ENCODE results near the gene PFKFB4. TPM values are rescaled to one million over a fixed set of nuclear protein-coding genes. Genes with fewer than 3 reads are reported as not detected.

Gene PFKFB4
- total RNA-seq, 5 donors from 2014 or later (not counting 1 experiment from before 2014, with no cell fraction given) = 1.8 to 4.2 (median 2.4) TPM

GRCh38 chr3:48594417-48595049 lies 37.9 kb upstream of the PFKFB4 start:
- Histone ChIP-seq H3K9me3 (no peaks in the 10 kb centered on the region), H3K36me3 (ENCODE audit: control insufficient read depth in 2 of 2, extremely low read depth in 1 of 2, insufficient read depth in 1 of 2, low read length in 1 of 2) (peaks cover 8 to 21% of the 10 kb centered on the region in 2 donors), H3K4me1 (ENCODE audit: control insufficient read depth in 1 of 2, extremely low read depth in 1 of 2, insufficient read depth in 2 of 2, low read length in 2 of 2) (peaks cover 0 to 8% of the 10 kb centered on the region in 2 experiments), H3K27me3 (replicated peaks in 1 of 2; ENCODE audit: control insufficient read depth in 2 of 2, extremely low read depth in 1 of 2, insufficient read depth in 2 of 2, low read length in 1 of 2) (peaks cover 0 to 64% of the 10 kb centered on the region in 2 experiments), H3K4me3 (ENCODE audit: control insufficient read depth in 1 of 2, extremely low read depth in 1 of 2, low read length in 1 of 2) (no peak overlapping the region), H3K27ac (ENCODE audit: low read length) (no peak overlapping the region)
- Mint-ChIP-seq H3K27me3 (peaks cover 27 to 43% of the 10 kb centered on the region in 2 donors), H3K4me3 (peak overlapping the region in 1 of 3 donors; percentile 58), H3K36me3 (peaks cover 6% of the 10 kb centered on the region), H3K4me1 (peaks cover 6 to 9% (median 6%) of the 10 kb centered on the region in 3 donors), H3K27ac (no peak overlapping the region), H3K9me3 (no peaks in the 10 kb centered on the region)
- ATAC-seq (replicated peaks in 1 of 4) (peak in 1 of 4 experiments; percentile 4), DNase-seq (no peak)
- CTCF ChIA-PET = no interaction called here
- POLR2A ChIA-PET = no interaction called here
- 43% methylated on average over 39 of the region's 39 CpGs for WGBS (ENCODE audit: insufficient coverage)

GRCh38 chr3:48593337-48593736 lies 36.7 kb upstream of the PFKFB4 start:
- Histone ChIP-seq H3K27me3 (replicated peaks in 1 of 2; ENCODE audit: control insufficient read depth in 2 of 2, extremely low read depth in 1 of 2, insufficient read depth in 2 of 2, low read length in 1 of 2) (peaks cover 0 to 75% of the 10 kb centered on the region in 2 experiments), H3K36me3 (ENCODE audit: control insufficient read depth in 2 of 2, extremely low read depth in 1 of 2, insufficient read depth in 1 of 2, low read length in 1 of 2) (peaks cover 0 to 9% of the 10 kb centered on the region in 2 donors), H3K4me3 (ENCODE audit: control insufficient read depth in 1 of 2, extremely low read depth in 1 of 2, low read length in 1 of 2) (no peak overlapping the region), H3K9me3 (no peaks in the 10 kb centered on the region), H3K4me1 (ENCODE audit: control insufficient read depth in 1 of 2, extremely low read depth in 1 of 2, insufficient read depth in 2 of 2, low read length in 2 of 2) (peaks cover 0 to 8% of the 10 kb centered on the region in 2 experiments), H3K27ac (ENCODE audit: low read length) (no peak overlapping the region)
- ATAC-seq (replicated peaks in 1 of 4) (no peak), DNase-seq (no peak)
- Mint-ChIP-seq H3K4me1 (peaks cover 6 to 9% (median 6%) of the 10 kb centered on the region in 3 donors), H3K9me3 (no peaks in the 10 kb centered on the region), H3K36me3 (no peaks in the 10 kb centered on the region), H3K27me3 (peaks cover 36 to 53% of the 10 kb centered on the region in 2 donors), H3K27ac (no peak overlapping the region), H3K4me3 (no peak overlapping the region)
- POLR2A ChIA-PET = interaction anchor here in 1 of 2 donors (0.5 kb wide), 1 partner anchor 9 kb away, joined by 8 read pairs; no protein-coding TSS in a partner anchor
- CTCF ChIA-PET = no interaction called here
- 79% methylated on average over 2 of the region's 9 CpGs for WGBS (ENCODE audit: insufficient coverage)

- WGBS (ENCODE audit: insufficient coverage) = 88% methylated on average over 13 of the region's 21 CpGs
- ATAC-seq (replicated peaks in 1 of 4) = no peak
- Mint-ChIP-seq H3K27me3 (peaks cover 41 to 57% of the 10 kb centered on the region in 2 donors), H3K4me3 (no peak overlapping the region), H3K9me3 (no peaks in the 10 kb centered on the region), H3K36me3 (no peaks in the 10 kb centered on the region), H3K27ac (no peak overlapping the region), H3K4me1 (peaks cover 6 to 9% (median 6%) of the 10 kb centered on the region in 3 donors)
- no peak overlapping the region for H3K27ac ChIP-seq (ENCODE audit: low read length)
- POLR2A ChIA-PET = no interaction called here
- peaks cover 0 to 3% of the 10 kb centered on the region in 2 donors for H3K36me3 ChIP-seq (ENCODE audit: control insufficient read depth in 2 of 2, extremely low read depth in 1 of 2, insufficient read depth in 1 of 2, low read length in 1 of 2)
- CTCF ChIA-PET = no interaction called here
- peaks cover 0 to 10% of the 10 kb centered on the region in 2 experiments for H3K4me1 ChIP-seq (ENCODE audit: control insufficient read depth in 1 of 2, extremely low read depth in 1 of 2, insufficient read depth in 2 of 2, low read length in 2 of 2)
- H3K9me3 ChIP-seq = no peaks in the 10 kb centered on the region
- H3K27me3 ChIP-seq (replicated peaks in 1 of 2; ENCODE audit: control insufficient read depth in 2 of 2, extremely low read depth in 1 of 2, insufficient read depth in 2 of 2, low read length in 1 of 2) = peaks cover 0 to 82% of the 10 kb centered on the region in 2 experiments
- DNase-seq = no peak
- no peak overlapping the region for H3K4me3 ChIP-seq (ENCODE audit: control insufficient read depth in 1 of 2, extremely low read depth in 1 of 2, low read length in 1 of 2)
Observed at GRCh38 chr3:48592519-48593087, 36.0 kb upstream of the PFKFB4 start.

- 91% methylated on average over 18 of the region's 22 CpGs for WGBS (ENCODE audit: insufficient coverage)
- DNase-seq = no peak
- CTCF ChIA-PET = no interaction called here
Observed at GRCh38 chr3:48591886-48592518, 35.4 kb upstream of the PFKFB4 start.

GRCh38 chr3:48591436-48591835 lies 34.8 kb upstream of the PFKFB4 start:
- peaks cover 6 to 9% (median 6%) of the 10 kb centered on the region in 3 donors for H3K4me1 Mint-ChIP-seq
- no peak overlapping the region for H3K4me3 ChIP-seq (ENCODE audit: control insufficient read depth in 1 of 2, extremely low read depth in 1 of 2, low read length in 1 of 2)
- H3K36me3 ChIP-seq (ENCODE audit: control insufficient read depth in 2 of 2, extremely low read depth in 1 of 2, insufficient read depth in 1 of 2, low read length in 1 of 2) = no peaks in the 10 kb centered on the region
- H3K27me3 ChIP-seq (replicated peaks in 1 of 2; ENCODE audit: control insufficient read depth in 2 of 2, extremely low read depth in 1 of 2, insufficient read depth in 2 of 2, low read length in 1 of 2) = peaks cover 0 to 91% of the 10 kb centered on the region in 2 experiments
- H3K36me3 Mint-ChIP-seq = no peaks in the 10 kb centered on the region
- WGBS (ENCODE audit: insufficient coverage) = 84% methylated on average over 13 of the region's 14 CpGs
- DNase-seq (no peak), ATAC-seq (replicated peaks in 1 of 4) (no peak)
- H3K9me3 ChIP-seq = no peaks in the 10 kb centered on the region
- ChIA-PET CTCF (no interaction called here), POLR2A (no interaction called here)
- no peak overlapping the region for H3K27ac ChIP-seq (ENCODE audit: low read length)
- peaks cover 41 to 63% of the 10 kb centered on the region in 2 donors for H3K27me3 Mint-ChIP-seq
- no peak overlapping the region for H3K4me3 Mint-ChIP-seq
- H3K4me1 ChIP-seq (ENCODE audit: control insufficient read depth in 1 of 2, extremely low read depth in 1 of 2, insufficient read depth in 2 of 2, low read length in 2 of 2) = peaks cover 0 to 10% of the 10 kb centered on the region in 2 experiments
- no peak overlapping the region for H3K27ac Mint-ChIP-seq
- no peaks in the 10 kb centered on the region for H3K9me3 Mint-ChIP-seq

More at GRCh38 chr3:48591886-48592518, 35.4 kb upstream of the PFKFB4 start:
- H3K27me3 ChIP-seq (replicated peaks in 1 of 2; ENCODE audit: control insufficient read depth in 2 of 2, extremely low read depth in 1 of 2, insufficient read depth in 2 of 2, low read length in 1 of 2) = peaks cover 0 to 87% of the 10 kb centered on the region in 2 experiments
- POLR2A ChIA-PET = no interaction called here
- no peaks in the 10 kb centered on the region for H3K36me3 Mint-ChIP-seq
- no peak overlapping the region for H3K4me3 ChIP-seq (ENCODE audit: control insufficient read depth in 1 of 2, extremely low read depth in 1 of 2, low read length in 1 of 2)
- no peaks in the 10 kb centered on the region for H3K9me3 Mint-ChIP-seq
- peaks cover 0 to 10% of the 10 kb centered on the region in 2 experiments for H3K4me1 ChIP-seq (ENCODE audit: control insufficient read depth in 1 of 2, extremely low read depth in 1 of 2, insufficient read depth in 2 of 2, low read length in 2 of 2)
- H3K4me3 Mint-ChIP-seq = no peak overlapping the region
- no peaks in the 10 kb centered on the region for H3K9me3 ChIP-seq
- no peaks in the 10 kb centered on the region for H3K36me3 ChIP-seq (ENCODE audit: control insufficient read depth in 2 of 2, extremely low read depth in 1 of 2, insufficient read depth in 1 of 2, low read length in 1 of 2)
- no peak overlapping the region for H3K27ac Mint-ChIP-seq
- peaks cover 6 to 9% (median 6%) of the 10 kb centered on the region in 3 donors for H3K4me1 Mint-ChIP-seq
- H3K27ac ChIP-seq (ENCODE audit: low read length) = no peak overlapping the region
- H3K27me3 Mint-ChIP-seq = peaks cover 41 to 61% of the 10 kb centered on the region in 2 donors
- ATAC-seq (replicated peaks in 1 of 4) = no peak

- POLR2A ChIA-PET = no interaction called here
- Mint-ChIP-seq H3K36me3 (no peaks in the 10 kb centered on the region), H3K4me1 (no peaks in the 10 kb centered on the region), H3K9me3 (no peaks in the 10 kb centered on the region), H3K27me3 (peaks cover 32 to 45% of the 10 kb centered on the region in 2 donors), H3K4me3 (no peak overlapping the region), H3K27ac (no peak overlapping the region)
- CTCF ChIA-PET = no interaction called here
- DNase-seq (no peak), ATAC-seq (replicated peaks in 1 of 4) (no peak)
- Histone ChIP-seq H3K4me3 (ENCODE audit: control insufficient read depth in 1 of 2, extremely low read depth in 1 of 2, low read length in 1 of 2) (no peak overlapping the region), H3K9me3 (no peaks in the 10 kb centered on the region), H3K27me3 (replicated peaks in 1 of 2; ENCODE audit: control insufficient read depth in 2 of 2, extremely low read depth in 1 of 2, insufficient read depth in 2 of 2, low read length in 1 of 2) (peaks cover 0 to 74% of the 10 kb centered on the region in 2 experiments), H3K4me1 (ENCODE audit: control insufficient read depth in 1 of 2, extremely low read depth in 1 of 2, insufficient read depth in 2 of 2, low read length in 2 of 2) (peaks cover 0 to 2% of the 10 kb centered on the region in 2 experiments), H3K27ac (ENCODE audit: low read length) (no peak overlapping the region), H3K36me3 (ENCODE audit: control insufficient read depth in 2 of 2, extremely low read depth in 1 of 2, insufficient read depth in 1 of 2, low read length in 1 of 2) (no peaks in the 10 kb centered on the region)
- 62% methylated on average over 15 of the region's 15 CpGs for WGBS (ENCODE audit: insufficient coverage)
Observed at GRCh38 chr3:48588230-48588629, 31.6 kb upstream of the PFKFB4 start.
